IMR-90 (cell line): Measurements from ENCODE around the gene KDM1B. TPM values are rescaled to one million over a fixed set of nuclear protein-coding genes. Genes with fewer than 3 reads are reported as not detected.

Experiments used
- ATAC-seq: fragments of 200-7000 bp; cut with Tn5 transposase; 2 replicates; pipeline ENCODE4 v1.9.1; 2020; ENCODE audit warnings: low read depth, mild to moderate bottlenecking, moderate library complexity
- BruUV-seq: library from RNA; stranded (reverse); fragments of 400-500 nt; replicated peaks from 2 replicates; lab custom pipeline; 2021; lab: Mats Ljungman, UMichigan
- CTCF ChIA-PET: fragments of 300-600 bp; formaldehyde crosslinking; extraction: SDS; loops from one replicate; lab custom pipeline; 2021; ENCODE audit warnings: antibody characterized with exemption; lab: Yijun Ruan, JAX
- POLR2A ChIA-PET: fragments of 300-600 bp; sonication (Branson Sonifier 250); formaldehyde crosslinking; loops from one replicate; lab custom pipeline; 2022; ENCODE audit warnings: antibody characterized with exemption; ENCODE audit not compliant: unreplicated experiment; lab: Charles Lee
- DNase-seq: peaks from one replicate; pipeline ENCODE4 v3.0.0; 2013
- H2AFZ ChIP-seq: replicated peaks from 2 replicates; pipeline ENCODE3; 2013; ENCODE audit warnings: low read length, mild to moderate bottlenecking; ENCODE audit not compliant: poor library complexity
- H2AK5ac ChIP-seq: 2 replicates; pipeline ENCODE4 v1.6.1; 2013; ENCODE audit warnings: low read depth, low read length, inconsistent platforms
- H2AK9ac ChIP-seq: replicated peaks from 2 replicates; pipeline ENCODE3; 2013; ENCODE audit warnings: mild to moderate bottlenecking, low read depth, low read length, moderate library complexity; ENCODE audit not compliant: poor library complexity
- H2BK120ac ChIP-seq: 2 replicates; pipeline ENCODE4 v1.6.1; 2013; ENCODE audit warnings: low read depth, low read length, inconsistent platforms
- H2BK15ac ChIP-seq: 3 replicates; pipeline ENCODE4 v1.6.1; 2013; ENCODE audit warnings: low read depth, low read length, inconsistent platforms
- H2BK20ac ChIP-seq: 2 replicates; pipeline ENCODE4 v1.6.1; 2013; ENCODE audit warnings: low read depth, mild to moderate bottlenecking, inconsistent platforms, low read length, moderate library complexity
- H2BK5ac ChIP-seq: 2 replicates; pipeline ENCODE4 v1.6.1; 2013; ENCODE audit warnings: mild to moderate bottlenecking, low read depth, low read length, inconsistent platforms; ENCODE audit not compliant: poor library complexity, severe bottlenecking
- H3K14ac ChIP-seq: replicated peaks from 2 replicates; pipeline ENCODE4 v1.6.1; 2013; ENCODE audit warnings: low read depth, low read length, inconsistent platforms
- H3K18ac ChIP-seq: 2 replicates; pipeline ENCODE4 v1.6.1; 2013; ENCODE audit warnings: low read depth, low read length, control low read depth
- H3K23ac ChIP-seq: 2 replicates; pipeline ENCODE4 v1.6.1; 2013; ENCODE audit warnings: low read depth, low read length, inconsistent platforms
- H3K27ac ChIP-seq: 2 replicates; pipeline ENCODE4 v1.5.1; 2013; ENCODE audit warnings: mild to moderate bottlenecking, control low read depth, low read length; ENCODE audit not compliant: insufficient read depth
- H3K27me3 ChIP-seq: 2 replicates; pipeline ENCODE4 v1.6.1; 2013; ENCODE audit warnings: low read length; ENCODE audit not compliant: control insufficient read depth, insufficient read depth
- H3K36me3 ChIP-seq: 2 replicates; pipeline ENCODE4 v1.6.1; 2013; ENCODE audit warnings: low read length, mixed read lengths; ENCODE audit not compliant: control insufficient read depth, insufficient read depth
- H3K4ac ChIP-seq: 2 replicates; pipeline ENCODE4 v1.6.1; 2013; ENCODE audit warnings: low read depth, low read length, inconsistent platforms
- H3K4me1 ChIP-seq: 2 replicates; pipeline ENCODE4 v1.6.1; 2013; ENCODE audit warnings: low read length, mixed read lengths; ENCODE audit not compliant: control insufficient read depth, insufficient read depth
- H3K4me2 ChIP-seq: 2 replicates; pipeline ENCODE4 v1.6.1; 2013; ENCODE audit warnings: low read depth, mild to moderate bottlenecking, control low read depth, low read length, moderate library complexity
- H3K4me3 ChIP-seq: 2 replicates; pipeline ENCODE4 v1.5.1; 2013; ENCODE audit warnings: low read depth, mild to moderate bottlenecking, control low read depth, low read length, moderate library complexity; ENCODE audit not compliant: insufficient read depth
- H3K56ac ChIP-seq: 2 replicates; pipeline ENCODE4 v1.6.1; 2013; ENCODE audit warnings: low read length, inconsistent platforms; ENCODE audit not compliant: insufficient read depth; ENCODE audit errors: extremely low read depth
- H3K79me1 ChIP-seq, 2 experiments: 2 replicates each; pipeline ENCODE4 v1.6.1; 2013; ENCODE audit warnings: low read length in 2 of 2, inconsistent platforms in 1 of 2, low read depth in 1 of 2
- H3K9ac ChIP-seq: 2 replicates; pipeline ENCODE4 v1.6.1; 2013; ENCODE audit warnings: low read depth, low read length, control low read depth
- H3K9me1 ChIP-seq: 2 replicates; pipeline ENCODE4 v1.6.1; 2013; ENCODE audit warnings: low read length, inconsistent platforms; ENCODE audit not compliant: insufficient read depth
- H3K9me3 ChIP-seq: 2 replicates; pipeline ENCODE4 v1.6.1; 2013; ENCODE audit warnings: low read length; ENCODE audit not compliant: control insufficient read depth, insufficient read depth
- H4K20me1 ChIP-seq: 2 replicates; pipeline ENCODE4 v1.6.1; 2013; ENCODE audit warnings: low read length, inconsistent platforms; ENCODE audit not compliant: insufficient read depth
- H4K5ac ChIP-seq: 2 replicates; pipeline ENCODE4 v1.6.1; 2013; ENCODE audit warnings: mild to moderate bottlenecking, low read depth, low read length, control low read depth
- H4K8ac ChIP-seq, 2 experiments: 2 replicates each; pipeline ENCODE4 v1.6.1; 2013; ENCODE audit warnings: low read depth in 2 of 2, low read length in 2 of 2, control low read depth in 1 of 2, inconsistent platforms in 1 of 2
- H4K91ac ChIP-seq: 2 replicates; pipeline ENCODE4 v1.6.1; 2013; ENCODE audit warnings: low read depth, low read length, inconsistent platforms; ENCODE audit not compliant: insufficient read depth
- CEBPB ChIP-seq: IDR thresholded peaks from 2 replicates; pipeline ENCODE4 v1.6.1; 2012; ENCODE audit warnings: low read depth, low read length, improper control_type of control experiment
- CHD1 ChIP-seq: IDR thresholded peaks from 2 replicates; pipeline ENCODE4 v1.6.1; 2012; ENCODE audit warnings: low read depth, low read length, improper control_type of control experiment
- FOS ChIP-seq: fragments of 150-350 bp; IDR thresholded peaks from 2 replicates; pipeline ENCODE4 v1.6.1; 2016; ENCODE audit warnings: low read depth, low read length
- MAZ ChIP-seq: IDR thresholded peaks from 2 replicates; pipeline ENCODE4 v1.6.1; 2012; ENCODE audit warnings: low read depth, mild to moderate bottlenecking, low read length, improper control_type of control experiment, moderate library complexity, borderline replicate concordance
- MXI1 ChIP-seq: IDR thresholded peaks from 2 replicates; pipeline ENCODE4 v1.6.1; 2012; ENCODE audit warnings: low read depth, mild to moderate bottlenecking, low read length, moderate library complexity, borderline replicate concordance
- NFE2L2 ChIP-seq: fragments of 150-350 bp; IDR thresholded peaks from 2 replicates; pipeline ENCODE4 v1.6.1; 2016; ENCODE audit warnings: low read depth, mild to moderate bottlenecking, low read length
- POLR2A ChIP-seq: IDR thresholded peaks from 2 replicates; pipeline ENCODE4 v1.6.1; 2012; ENCODE audit warnings: mild to moderate bottlenecking, low read depth, low read length
- RAD21 ChIP-seq: IDR thresholded peaks from 2 replicates; pipeline ENCODE4 v1.6.1; 2012; ENCODE audit warnings: low read length, improper control_type of control experiment
- RCOR1 ChIP-seq: IDR thresholded peaks from 2 replicates; pipeline ENCODE4 v1.6.1; 2012; ENCODE audit warnings: mild to moderate bottlenecking, low read length, improper control_type of control experiment; ENCODE audit not compliant: insufficient replicate concordance
- RFX5 ChIP-seq: IDR thresholded peaks from 2 replicates; pipeline ENCODE4 v1.8.0; 2012; ENCODE audit warnings: low read depth, mild to moderate bottlenecking, low read length, moderate library complexity
- SMC3 ChIP-seq: fragments of 150-350 bp; IDR thresholded peaks from 2 replicates; pipeline ENCODE4 v1.6.1; 2016; ENCODE audit warnings: low read depth, mild to moderate bottlenecking, antibody characterized with exemption, low read length, moderate library complexity
- WGBS, 2 experiments: methylation state at CpG; one replicate each; pipeline versions ENCODE4 v1.1.5 to v1.1.7; 2013; ENCODE audit warnings: missing lambda C conversion rate in 2 of 2; ENCODE audit not compliant: insufficient read length in 1 of 2; ENCODE audit errors: extremely low coverage in 2 of 2; 5-methylcytosine and 5-hydroxymethylcytosine counted together
- dilution Hi-C: fragments of 300-500 bp; cut with HindIII; formaldehyde crosslinking; loops from one replicate; pipeline ENCODE4 v1.14.3; 2018; ENCODE audit warnings: low sequenced_read_pairs; ENCODE audit not compliant: unreplicated experiment
- in situ Hi-C: fragments of 300-500 bp; cut with MboI; formaldehyde crosslinking; loops from 3 replicates; pipeline ENCODE4 v1.14.3; 2019; ENCODE audit warnings: low sequenced_read_pairs, inconsistent platforms, mixed read lengths
- intact Hi-C: fragments of 100-400 bp; cut with micrococcal nuclease; formaldehyde crosslinking; loops from 2 replicates; pipeline ENCODE4 v1.10.0; 2022
- polyA plus RNA-seq, 3 experiments: library from polyadenylated mRNA; depleted of rRNA; stranded (reverse); fragments of >200 nt; gene quantifications; 2 replicates each; pipeline ENCODE4 v1.2.3, GENCODE V29; 2012; ENCODE audit warnings: low replicate concordance in 1 of 3
- total RNA-seq: library from RNA; depleted of rRNA; stranded (reverse); fragments of >200 nt; gene quantifications from 2 replicates; pipeline ENCODE4 v1.2.3, GENCODE V29; 2012
- TF ChIP-seq, protein P1 (sequence below): fragments of 150-350 bp; IDR thresholded peaks from 2 replicates; pipeline ENCODE4 v1.6.1; 2016; ENCODE audit warnings: low read depth, mild to moderate bottlenecking, low read length, moderate library complexity, borderline replicate concordance
- TF ChIP-seq, protein P2 (sequence below): fragments of 150-350 bp; IDR thresholded peaks from 2 replicates; pipeline ENCODE4 v1.6.1; 2017; ENCODE audit warnings: mild to moderate bottlenecking, antibody characterized with exemption, low read length, low read depth
- TF ChIP-seq, protein P3 (sequence below): conservative IDR thresholded peaks from 2 replicates; pipeline ENCODE4 v1.5.1; 2012; ENCODE audit warnings: mild to moderate bottlenecking, low read depth, low read length, improper control_type of control experiment

KDM1B gene
- total and polyA plus RNA-seq, 2 of the 4 experiments (the other 2 are of a cell fraction): 13.2 to 16.7 TPM

DNA sequence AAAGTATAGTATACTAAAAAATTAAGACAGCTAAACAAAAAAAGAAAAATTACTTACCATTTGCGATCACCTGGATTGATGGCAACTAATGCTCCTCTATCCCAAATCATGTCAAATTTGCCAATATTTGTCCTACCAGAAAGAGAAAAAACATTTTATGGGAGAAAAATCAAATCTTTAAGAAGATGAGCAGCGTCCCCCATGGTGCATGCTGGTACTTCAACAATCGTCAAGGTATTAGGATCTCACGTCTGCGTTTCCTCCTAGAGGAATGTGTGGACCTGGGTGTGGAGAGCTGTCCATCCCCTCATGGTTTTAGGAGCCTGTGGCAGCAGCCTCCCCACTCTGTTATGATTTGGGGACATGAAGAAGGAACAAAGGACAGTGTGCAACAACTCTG is 16.3 kb upstream of the KDM1B start:
- H3K9me1 ChIP-seq: no peaks in the 10 kb centered on the region; the same call in 1 of the 2 replicates
- TF ChIP-seq MXI1 (no peak), RAD21 (no peak), NFE2L2 (no peak), MAZ (no peak), FOS (no peak), POLR2A (no peak), RFX5 (no peak), CHD1 (no peak), CEBPB (no peak), SMC3 (no peak), RCOR1 (no peak)
- TF ChIP-seq, protein P1, sequence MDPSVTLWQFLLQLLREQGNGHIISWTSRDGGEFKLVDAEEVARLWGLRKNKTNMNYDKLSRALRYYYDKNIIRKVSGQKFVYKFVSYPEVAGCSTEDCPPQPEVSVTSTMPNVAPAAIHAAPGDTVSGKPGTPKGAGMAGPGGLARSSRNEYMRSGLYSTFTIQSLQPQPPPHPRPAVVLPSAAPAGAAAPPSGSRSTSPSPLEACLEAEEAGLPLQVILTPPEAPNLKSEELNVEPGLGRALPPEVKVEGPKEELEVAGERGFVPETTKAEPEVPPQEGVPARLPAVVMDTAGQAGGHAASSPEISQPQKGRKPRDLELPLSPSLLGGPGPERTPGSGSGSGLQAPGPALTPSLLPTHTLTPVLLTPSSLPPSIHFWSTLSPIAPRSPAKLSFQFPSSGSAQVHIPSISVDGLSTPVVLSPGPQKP: no peak
- TF ChIP-seq, protein P2, sequence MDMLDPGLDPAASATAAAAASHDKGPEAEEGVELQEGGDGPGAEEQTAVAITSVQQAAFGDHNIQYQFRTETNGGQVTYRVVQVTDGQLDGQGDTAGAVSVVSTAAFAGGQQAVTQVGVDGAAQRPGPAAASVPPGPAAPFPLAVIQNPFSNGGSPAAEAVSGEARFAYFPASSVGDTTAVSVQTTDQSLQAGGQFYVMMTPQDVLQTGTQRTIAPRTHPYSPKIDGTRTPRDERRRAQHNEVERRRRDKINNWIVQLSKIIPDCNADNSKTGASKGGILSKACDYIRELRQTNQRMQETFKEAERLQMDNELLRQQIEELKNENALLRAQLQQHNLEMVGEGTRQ: no peak
- TF ChIP-seq, protein P3, sequence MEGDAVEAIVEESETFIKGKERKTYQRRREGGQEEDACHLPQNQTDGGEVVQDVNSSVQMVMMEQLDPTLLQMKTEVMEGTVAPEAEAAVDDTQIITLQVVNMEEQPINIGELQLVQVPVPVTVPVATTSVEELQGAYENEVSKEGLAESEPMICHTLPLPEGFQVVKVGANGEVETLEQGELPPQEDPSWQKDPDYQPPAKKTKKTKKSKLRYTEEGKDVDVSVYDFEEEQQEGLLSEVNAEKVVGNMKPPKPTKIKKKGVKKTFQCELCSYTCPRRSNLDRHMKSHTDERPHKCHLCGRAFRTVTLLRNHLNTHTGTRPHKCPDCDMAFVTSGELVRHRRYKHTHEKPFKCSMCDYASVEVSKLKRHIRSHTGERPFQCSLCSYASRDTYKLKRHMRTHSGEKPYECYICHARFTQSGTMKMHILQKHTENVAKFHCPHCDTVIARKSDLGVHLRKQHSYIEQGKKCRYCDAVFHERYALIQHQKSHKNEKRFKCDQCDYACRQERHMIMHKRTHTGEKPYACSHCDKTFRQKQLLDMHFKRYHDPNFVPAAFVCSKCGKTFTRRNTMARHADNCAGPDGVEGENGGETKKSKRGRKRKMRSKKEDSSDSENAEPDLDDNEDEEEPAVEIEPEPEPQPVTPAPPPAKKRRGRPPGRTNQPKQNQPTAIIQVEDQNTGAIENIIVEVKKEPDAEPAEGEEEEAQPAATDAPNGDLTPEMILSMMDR: no peak
- no peak overlapping the region for H3K9ac ChIP-seq
- no peak overlapping the region for H2AK5ac ChIP-seq
- no peak overlapping the region for H3K4me2 ChIP-seq
- H3K18ac ChIP-seq: no peak overlapping the region
- no peak overlapping the region for H3K23ac ChIP-seq
- no peaks in the 10 kb centered on the region for H3K4me1 ChIP-seq
- ATAC-seq: no peak
- no peak overlapping the region for H4K8ac ChIP-seq
- H3K79me1 ChIP-seq: no peaks in the 10 kb centered on the region
- no peak overlapping the region for H3K14ac ChIP-seq
- no peaks in the 10 kb centered on the region for H3K9me3 ChIP-seq
- BruUV-seq: no TSS peak
- ChIA-PET POLR2A (no interaction called here), CTCF (interaction anchor here (0.6 to 1.2 kb wide), 2 partner anchors 12 to 1968 kb away, joined by 3 read pairs; no protein-coding TSS in a partner anchor)
- H2AK9ac ChIP-seq: no peak overlapping the region
- H2BK20ac ChIP-seq: no peak overlapping the region
- no peaks in the 10 kb centered on the region for H4K20me1 ChIP-seq
- no peak overlapping the region for H4K5ac ChIP-seq
- H3K4ac ChIP-seq: no peak overlapping the region
- no peak overlapping the region for H3K56ac ChIP-seq
- H2BK5ac ChIP-seq: no peak overlapping the region
- DNase-seq: no peak
- intact Hi-C loops: no loop called here
- no peak overlapping the region for H4K91ac ChIP-seq
- peaks cover 6% of the 10 kb centered on the region for H3K36me3 ChIP-seq
- H3K27me3 ChIP-seq: no peaks in the 10 kb centered on the region
- in situ Hi-C loops: no loop called here
- H3K4me3 ChIP-seq: no peak overlapping the region
- H2BK120ac ChIP-seq: no peak overlapping the region
- dilution Hi-C loops: no loop called here
- no peak overlapping the region for H2BK15ac ChIP-seq
- no peak overlapping the region for H2AFZ ChIP-seq
- no peak overlapping the region for H3K27ac ChIP-seq
- no CpG with 5 or more reads among the region's 5 CpGs for WGBS, 2 experiments
